ENCODE measurements around the gene MAN2A1.
"Not testable (repeated sequence)": the region's sequence is repeated elsewhere in the genome, so short reads cannot be mapped to it uniquely, and the experiment has no call there.

Gene MAN2A1

GRCh38 chr5:109876941-109877669, 187.4 kb downstream of the MAN2A1 start:
- DNase-seq, result no peak

GRCh38 chr5:109877670-109878045, 187.9 kb downstream of the MAN2A1 start:
- no peak for DNase-seq

GRCh38 chr5:109878887-109879286, 189.2 kb downstream of the MAN2A1 start:
- no peak for DNase-seq

- DNase-seq, result no peak
Observed at GRCh38 chr5:109880907-109881685, 191.4 kb downstream of the MAN2A1 start.

GRCh38 chr5:109882546-109882945, 192.8 kb downstream of the MAN2A1 start:
- DNase-seq, result no peak

GRCh38 chr5:109884676-109885075, 194.9 kb downstream of the MAN2A1 start:
- DNase-seq, result no peak

GRCh38 chr5:109885205-109885604, 195.5 kb downstream of the MAN2A1 start:
- no peak for DNase-seq

GRCh38 chr5:109888989-109889388, 199.3 kb downstream of the MAN2A1 start:
- no peak for DNase-seq

GRCh38 chr5:109893271-109893670, 203.5 kb downstream of the MAN2A1 start:
- not testable (repeated sequence) for DNase-seq

- no peak for DNase-seq
Observed at GRCh38 chr5:109898269-109899162, 208.8 kb downstream of the MAN2A1 start.

GRCh38 chr5:109899163-109899535, 209.4 kb downstream of the MAN2A1 start:
- DNase-seq, result no peak

- no peak for DNase-seq
Observed at GRCh38 chr5:109900461-109900860, 210.7 kb downstream of the MAN2A1 start.

- DNase-seq, result no peak
Observed at GRCh38 chr5:109900911-109901627, 211.3 kb downstream of the MAN2A1 start.

GRCh38 chr5:109901628-109901981, 211.9 kb downstream of the MAN2A1 start:
- no peak for DNase-seq

- no peak for DNase-seq
Observed at GRCh38 chr5:109903061-109903460, 213.3 kb downstream of the MAN2A1 start.

GRCh38 chr5:109905906-109906305, 216.2 kb downstream of the MAN2A1 start:
- DNase-seq, result no peak

- DNase-seq, result no peak
Observed at GRCh38 chr5:109907189-109907588, 217.5 kb downstream of the MAN2A1 start.

- DNase-seq, result no peak
Observed at GRCh38 chr5:109907731-109908130, 218.0 kb downstream of the MAN2A1 start.

- no peak for DNase-seq
Observed at GRCh38 chr5:109908366-109908765, 218.6 kb downstream of the MAN2A1 start.

- DNase-seq, result no peak
Observed at GRCh38 chr5:109910874-109911273, 221.1 kb downstream of the MAN2A1 start.

GRCh38 chr5:109911731-109912130, 222.0 kb downstream of the MAN2A1 start:
- no peak for DNase-seq

- no peak for DNase-seq
Observed at GRCh38 chr5:109914906-109915305, 225.2 kb downstream of the MAN2A1 start.
